ENCODE results near the gene RAB43.
"Not testable (repeated sequence)": the region's sequence is repeated elsewhere in the genome, so short reads cannot be mapped to it uniquely, and the experiment has no call there.

- not testable (repeated sequence) for TF ChIP-seq CTCF (IDR thresholded peaks at IDR 0.05; ENCODE audit: insufficient read depth, low read length); POLR2AphosphoS5 (IDR thresholded peaks at IDR 0.05; ENCODE audit: low read depth); GABPA (IDR thresholded peaks at IDR 0.05; ENCODE audit: low read depth); REST (IDR thresholded peaks at IDR 0.05; ENCODE audit: insufficient replicate concordance, low read depth); SPI1 (IDR thresholded peaks at IDR 0.05; ENCODE audit: borderline replicate concordance, low read depth)
Observed at GRCh38 chr3:129088312-129088711, 33.3 kb downstream of the RAB43 start.
